ENCODE data around the gene CCNL1.

Gene CCNL1

DNA sequence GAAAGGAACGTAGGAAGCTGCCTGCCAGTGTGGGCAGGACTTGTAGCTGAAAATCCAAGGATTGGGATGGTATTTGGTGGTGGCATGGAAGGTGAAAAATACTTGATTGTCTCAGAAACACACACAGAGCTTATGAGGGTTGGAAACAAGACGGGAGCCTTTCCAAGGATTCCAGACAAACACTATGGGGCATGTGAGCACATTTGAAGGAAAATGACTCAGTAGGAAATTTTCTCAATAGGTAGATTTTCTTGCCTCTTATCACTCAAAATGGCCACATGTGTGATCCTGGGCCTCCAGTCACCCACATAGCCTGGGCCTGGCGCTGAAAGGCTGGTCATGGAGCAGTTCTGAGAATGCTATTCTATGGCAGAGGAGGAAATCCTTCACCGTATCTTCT lies 47.4 kb downstream of the CCNL1 start:
- no peak overlapping the region for H3K27ac ChIP-seq
- TF ChIP-seq ZFX (IDR thresholded peaks at IDR 0.05) (no peak), CTCF (conservative IDR thresholded peaks at IDR 0.05) (no peak)

DNA sequence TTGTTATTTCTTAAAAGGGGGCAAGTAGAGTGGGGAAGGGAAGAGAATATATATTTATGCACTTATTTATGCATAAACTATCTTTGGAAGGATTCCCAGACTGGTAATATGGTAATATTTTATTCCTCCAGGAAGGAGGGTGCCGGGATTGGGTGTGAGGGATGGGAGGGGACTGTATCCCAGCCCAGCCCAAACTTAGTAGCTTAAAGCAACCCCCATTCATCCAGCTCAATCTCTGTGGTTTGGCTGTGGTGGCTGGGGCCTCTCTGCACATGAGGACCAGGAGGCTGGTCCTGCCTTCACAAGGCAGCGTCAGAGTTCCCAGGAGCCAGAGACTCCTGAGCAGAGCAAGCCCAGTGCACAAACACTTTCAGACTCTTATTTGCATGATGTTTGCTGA lies 48.4 kb downstream of the CCNL1 start:
- TF ChIP-seq CTCF (conservative IDR thresholded peaks at IDR 0.05) = no peak
- TF ChIP-seq ZFX (IDR thresholded peaks at IDR 0.05) = no peak
- no peak overlapping the region for H3K27ac ChIP-seq

- no peak overlapping the region for H3K27ac ChIP-seq
- TF ChIP-seq CTCF (conservative IDR thresholded peaks at IDR 0.05) (no peak), ZFX (IDR thresholded peaks at IDR 0.05) (no peak)
These were observed 49.1 kb downstream of the CCNL1 start for GRCh38 chr3:157110761-157111278.

DNA sequence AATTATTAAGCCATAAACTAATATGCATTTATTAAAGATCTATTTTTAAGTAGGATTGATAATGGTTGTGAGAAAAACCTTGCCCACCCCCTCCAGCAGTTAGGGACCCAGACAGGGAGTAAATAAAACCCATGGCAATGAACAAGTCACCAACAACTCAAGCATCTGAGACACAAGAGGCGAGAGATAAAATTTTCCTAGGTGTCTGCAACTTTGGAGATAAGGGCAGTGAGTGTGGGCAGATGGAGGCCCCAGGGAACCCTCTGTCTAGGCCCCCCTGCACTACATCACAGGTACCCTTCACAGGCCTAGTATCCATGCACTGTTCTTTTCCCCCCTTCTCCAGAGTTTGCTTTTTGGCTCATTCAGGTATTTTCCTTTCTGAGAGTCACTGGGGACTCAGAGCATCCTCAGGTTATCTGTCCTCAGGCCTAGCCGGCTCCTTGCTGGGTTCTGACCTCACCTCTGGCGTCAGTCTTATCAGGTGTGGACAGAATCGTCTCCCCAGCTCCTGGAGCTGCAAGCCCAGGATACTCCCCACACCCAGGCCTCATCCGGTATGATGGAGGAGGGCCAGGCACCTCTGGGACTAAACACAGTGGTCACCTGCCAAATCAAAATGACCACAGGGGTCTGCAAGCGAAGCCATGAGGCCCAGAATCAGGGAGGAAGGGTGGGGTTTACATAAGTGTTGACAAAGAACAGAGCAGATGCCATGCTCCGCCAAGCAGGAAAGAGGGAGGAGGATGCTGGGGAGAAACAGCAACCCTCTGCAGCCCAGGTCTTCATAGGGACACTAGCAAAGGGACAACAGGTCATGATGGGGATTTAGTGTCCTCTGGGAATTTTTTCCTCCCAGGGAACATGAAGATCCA lies 50.4 kb downstream of the CCNL1 start:
- TF ChIP-seq CTCF (conservative IDR thresholded peaks at IDR 0.05) (no peak), ZFX (IDR thresholded peaks at IDR 0.05) (no peak)
- H3K27ac ChIP-seq = no peak overlapping the region

DNA sequence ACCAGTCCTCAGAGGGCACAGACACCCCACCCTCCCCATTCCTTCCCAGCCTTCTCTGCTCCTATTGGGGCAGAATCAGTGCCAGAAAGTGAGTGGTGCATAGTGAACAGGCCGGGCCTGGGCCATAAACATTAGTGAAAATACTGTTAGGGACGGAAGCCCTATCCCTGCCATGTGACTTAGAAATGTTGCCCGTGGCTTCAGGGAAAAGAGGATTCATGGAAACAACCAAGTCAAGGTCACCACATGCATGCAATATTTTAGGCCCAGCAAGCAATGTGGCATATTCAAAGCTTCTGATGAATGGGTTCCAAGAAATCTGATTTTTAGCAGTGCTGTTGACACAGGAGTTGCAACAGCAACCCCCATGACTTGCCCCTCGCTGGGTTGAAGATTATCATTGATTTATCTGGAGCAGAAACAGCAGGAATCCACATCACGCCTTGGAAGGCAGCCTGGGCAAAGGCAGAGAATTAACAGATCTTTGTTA lies 52.3 kb downstream of the CCNL1 start:
- TF ChIP-seq ZFX (IDR thresholded peaks at IDR 0.05) (no peak), CTCF (conservative IDR thresholded peaks at IDR 0.05) (no peak)
- no peak overlapping the region for H3K27ac ChIP-seq

DNA sequence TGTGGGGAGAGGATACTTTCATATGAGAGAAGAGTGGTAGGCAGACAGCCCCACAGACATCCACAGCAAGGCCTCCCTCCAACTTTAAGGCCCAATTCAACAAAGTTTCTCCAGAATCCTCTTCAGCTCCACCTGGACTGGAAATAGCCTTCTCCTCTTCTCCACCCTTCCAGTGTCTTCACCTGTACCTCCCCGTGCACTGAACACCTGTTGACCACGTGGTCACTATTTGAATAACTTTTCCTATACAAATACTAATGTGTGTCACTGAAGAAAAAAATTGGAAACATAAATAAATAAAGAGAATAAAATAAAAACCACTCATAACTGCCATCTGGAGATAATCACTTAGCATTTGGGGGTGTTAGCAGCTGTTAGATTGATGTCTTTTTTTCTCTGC lies 52.9 kb downstream of the CCNL1 start:
- no peak for TF ChIP-seq ZFX (IDR thresholded peaks at IDR 0.05)
- no peak for TF ChIP-seq CTCF (conservative IDR thresholded peaks at IDR 0.05)
- H3K27ac ChIP-seq = no peak overlapping the region

GRCh38 chr3:157104928-157105652 lies 54.9 kb downstream of the CCNL1 start:
- no peak overlapping the region for H3K27ac ChIP-seq
- no peak for TF ChIP-seq ZFX (IDR thresholded peaks at IDR 0.05)
- no peak for TF ChIP-seq CTCF (conservative IDR thresholded peaks at IDR 0.05)
